GM19025 (cell line): ENCODE data around the gene DIP2B.

Experiments
- ATAC-seq: cut with Tn5 transposase; IDR thresholded peaks from one replicate; pipeline ENCODE4 v1.9.1; 2021; ENCODE audit warnings: mild to moderate bottlenecking, low read depth, moderate library complexity; ENCODE audit not compliant: unreplicated experiment

DIP2B gene

GRCh38 chr12:50571786-50572185, 67.0 kb downstream of the DIP2B start:
- no peak for ATAC-seq

- no peak for ATAC-seq
Observed at GRCh38 chr12:50572287-50572686, 67.5 kb downstream of the DIP2B start.

GRCh38 chr12:50572760-50573159, 68.0 kb downstream of the DIP2B start:
- no peak for ATAC-seq

GRCh38 chr12:50573271-50573670, 68.5 kb downstream of the DIP2B start:
- no peak for ATAC-seq

- no peak for ATAC-seq
Observed at GRCh38 chr12:50574601-50575348, 70.0 kb downstream of the DIP2B start.

GRCh38 chr12:50579757-50580267, 75.0 kb downstream of the DIP2B start:
- ATAC-seq = no peak

- no peak for ATAC-seq
Observed at GRCh38 chr12:50580436-50580835, 75.7 kb downstream of the DIP2B start.

GRCh38 chr12:50581226-50582184, 76.7 kb downstream of the DIP2B start:
- ATAC-seq = no peak

GRCh38 chr12:50584135-50584534, 79.3 kb downstream of the DIP2B start:
- no peak for ATAC-seq

- no peak for ATAC-seq
Observed at GRCh38 chr12:50589650-50590435, 85.1 kb downstream of the DIP2B start.

GRCh38 chr12:50590869-50591268, 86.1 kb downstream of the DIP2B start:
- ATAC-seq = no peak

GRCh38 chr12:50595667-50596066, 90.9 kb downstream of the DIP2B start:
- ATAC-seq = no peak

GRCh38 chr12:50597200-50598195, 92.7 kb downstream of the DIP2B start:
- ATAC-seq = peak; percentile 82

- ATAC-seq = no peak
Observed at GRCh38 chr12:50598321-50598862, 93.6 kb downstream of the DIP2B start.

- no peak for ATAC-seq
Observed at GRCh38 chr12:50599366-50600095, 94.7 kb downstream of the DIP2B start.

GRCh38 chr12:50600364-50600763, 95.6 kb downstream of the DIP2B start:
- no peak for ATAC-seq

GRCh38 chr12:50603817-50604639, 99.2 kb downstream of the DIP2B start:
- ATAC-seq = no peak

GRCh38 chr12:50604640-50604920, 99.8 kb downstream of the DIP2B start:
- no peak for ATAC-seq
